ENCODE results near the gene CDK5R1. TPM values are rescaled to one million over a fixed set of nuclear protein-coding genes. Genes with fewer than 3 reads are reported as not detected.

Gene CDK5R1
- polyA plus RNA-seq, 1 of the 3 experiments (the other 2 are of a cell fraction): 1.4 TPM

DNA sequence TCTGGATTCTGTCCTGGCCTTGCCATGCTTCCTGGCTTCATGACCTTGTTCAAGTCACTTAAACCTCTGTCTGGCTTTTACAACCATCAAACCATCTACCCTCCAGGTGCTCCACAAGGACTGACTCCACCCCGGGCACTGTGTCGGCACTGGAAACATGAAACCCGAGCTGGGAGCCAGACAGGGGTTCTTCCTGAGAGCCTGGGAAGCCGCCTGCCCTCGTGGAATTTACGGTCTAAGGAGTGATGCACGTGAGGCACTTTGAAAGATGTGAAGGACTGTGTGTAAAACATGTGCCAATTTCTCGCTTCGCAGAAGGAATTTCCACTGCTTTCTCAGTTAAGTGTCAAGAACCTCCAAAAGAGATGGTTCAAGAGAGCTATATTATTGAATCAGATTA, 11.6 kb downstream of the CDK5R1 start (continued):
- TF ChIP-seq, protein P1, sequence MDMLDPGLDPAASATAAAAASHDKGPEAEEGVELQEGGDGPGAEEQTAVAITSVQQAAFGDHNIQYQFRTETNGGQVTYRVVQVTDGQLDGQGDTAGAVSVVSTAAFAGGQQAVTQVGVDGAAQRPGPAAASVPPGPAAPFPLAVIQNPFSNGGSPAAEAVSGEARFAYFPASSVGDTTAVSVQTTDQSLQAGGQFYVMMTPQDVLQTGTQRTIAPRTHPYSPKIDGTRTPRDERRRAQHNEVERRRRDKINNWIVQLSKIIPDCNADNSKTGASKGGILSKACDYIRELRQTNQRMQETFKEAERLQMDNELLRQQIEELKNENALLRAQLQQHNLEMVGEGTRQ (IDR thresholded peaks at IDR 0.05; ENCODE audit: borderline replicate concordance, low read depth, low read length): no peak
- TF ChIP-seq, protein P2, sequence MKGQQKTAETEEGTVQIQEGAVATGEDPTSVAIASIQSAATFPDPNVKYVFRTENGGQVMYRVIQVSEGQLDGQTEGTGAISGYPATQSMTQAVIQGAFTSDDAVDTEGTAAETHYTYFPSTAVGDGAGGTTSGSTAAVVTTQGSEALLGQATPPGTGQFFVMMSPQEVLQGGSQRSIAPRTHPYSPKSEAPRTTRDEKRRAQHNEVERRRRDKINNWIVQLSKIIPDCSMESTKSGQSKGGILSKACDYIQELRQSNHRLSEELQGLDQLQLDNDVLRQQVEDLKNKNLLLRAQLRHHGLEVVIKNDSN (IDR thresholded peaks at IDR 0.05; ENCODE audit: borderline replicate concordance, low read depth): no peak
- TF ChIP-seq SIN3A (IDR thresholded peaks at IDR 0.05; ENCODE audit: borderline replicate concordance, low read depth, low read length) (no peak), JUND (IDR thresholded peaks at IDR 0.05) (no peak), TAF1 (IDR thresholded peaks at IDR 0.05; ENCODE audit: borderline replicate concordance, low read depth, low read length) (no peak)

DNA sequence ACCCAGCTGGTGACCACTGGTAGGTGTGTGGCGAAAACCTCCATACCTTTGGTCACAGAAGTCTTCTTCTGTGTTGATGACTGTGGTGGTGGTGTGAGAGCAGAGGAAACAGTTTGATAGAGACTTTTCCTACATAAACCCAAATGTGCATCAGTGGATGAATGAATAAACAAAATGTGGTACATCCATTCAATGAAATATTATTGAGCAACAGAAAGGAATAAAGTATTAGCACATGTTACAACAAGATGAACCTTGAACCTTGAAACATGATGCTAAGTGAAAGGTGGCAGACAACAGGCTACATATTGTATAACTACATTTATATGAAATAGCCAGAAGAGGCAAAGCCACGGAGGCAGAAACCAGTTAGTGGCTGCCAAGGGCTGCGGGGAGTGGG, 15.2 kb downstream of the CDK5R1 start:
- no peak overlapping the region for H3K4me2 ChIP-seq
- no peaks in the 10 kb centered on the region for H3K79me2 ChIP-seq (ENCODE audit: insufficient read depth)
- no peaks in the 10 kb centered on the region for H3K9me3 ChIP-seq
- no peaks in the 10 kb centered on the region for H3K36me3 ChIP-seq (replicated peaks in 1 of 2; ENCODE audit: control insufficient read depth in 1 of 2, insufficient read depth in 2 of 2, low read length in 1 of 2)
- H3K27me3 ChIP-seq (ENCODE audit: insufficient read depth): no peaks in the 10 kb centered on the region
- no peak overlapping the region for H3K9ac ChIP-seq
- TF ChIP-seq SIN3A (IDR thresholded peaks at IDR 0.05; ENCODE audit: borderline replicate concordance, low read depth, low read length) (no peak), RAD21 (IDR thresholded peaks at IDR 0.05; ENCODE audit: low read length) (no peak), FOSL2 (IDR thresholded peaks at IDR 0.05; ENCODE audit: borderline replicate concordance, low read depth) (no peak), FOXM1 (IDR thresholded peaks at IDR 0.05; ENCODE audit: low read depth) (no peak), EZH2phosphoT487 (IDR thresholded peaks at IDR 0.05; ENCODE audit: borderline replicate concordance, low read depth) (no peak), CHD2 (IDR thresholded peaks at IDR 0.05; ENCODE audit: low read length, partially characterized antibody) (no peak), ELF1 (IDR thresholded peaks at IDR 0.05) (no peak), RFX5 (IDR thresholded peaks at IDR 0.05; ENCODE audit: low read length) (no peak), SMC3 (IDR thresholded peaks at IDR 0.05; ENCODE audit: low read depth, low read length) (no peak), GABPA (IDR thresholded peaks at IDR 0.05; ENCODE audit: low read depth) (no peak), JUND (IDR thresholded peaks at IDR 0.05) (no peak), TAF1 (IDR thresholded peaks at IDR 0.05; ENCODE audit: borderline replicate concordance, low read depth, low read length) (no peak), GATA2 (CRISPR knock-in tag; IDR thresholded peaks at IDR 0.05) (no peak), RXRA (IDR thresholded peaks at IDR 0.05; ENCODE audit: borderline replicate concordance, low read depth) (no peak), NRF1 (IDR thresholded peaks at IDR 0.05; ENCODE audit: low read depth, low read length) (no peak)
- TF ChIP-seq, protein P3, sequence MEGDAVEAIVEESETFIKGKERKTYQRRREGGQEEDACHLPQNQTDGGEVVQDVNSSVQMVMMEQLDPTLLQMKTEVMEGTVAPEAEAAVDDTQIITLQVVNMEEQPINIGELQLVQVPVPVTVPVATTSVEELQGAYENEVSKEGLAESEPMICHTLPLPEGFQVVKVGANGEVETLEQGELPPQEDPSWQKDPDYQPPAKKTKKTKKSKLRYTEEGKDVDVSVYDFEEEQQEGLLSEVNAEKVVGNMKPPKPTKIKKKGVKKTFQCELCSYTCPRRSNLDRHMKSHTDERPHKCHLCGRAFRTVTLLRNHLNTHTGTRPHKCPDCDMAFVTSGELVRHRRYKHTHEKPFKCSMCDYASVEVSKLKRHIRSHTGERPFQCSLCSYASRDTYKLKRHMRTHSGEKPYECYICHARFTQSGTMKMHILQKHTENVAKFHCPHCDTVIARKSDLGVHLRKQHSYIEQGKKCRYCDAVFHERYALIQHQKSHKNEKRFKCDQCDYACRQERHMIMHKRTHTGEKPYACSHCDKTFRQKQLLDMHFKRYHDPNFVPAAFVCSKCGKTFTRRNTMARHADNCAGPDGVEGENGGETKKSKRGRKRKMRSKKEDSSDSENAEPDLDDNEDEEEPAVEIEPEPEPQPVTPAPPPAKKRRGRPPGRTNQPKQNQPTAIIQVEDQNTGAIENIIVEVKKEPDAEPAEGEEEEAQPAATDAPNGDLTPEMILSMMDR (IDR thresholded peaks at IDR 0.05): no peak
- TF ChIP-seq, protein P2 (IDR thresholded peaks at IDR 0.05; ENCODE audit: borderline replicate concordance, low read depth): no peak
- TF ChIP-seq, protein P4, sequence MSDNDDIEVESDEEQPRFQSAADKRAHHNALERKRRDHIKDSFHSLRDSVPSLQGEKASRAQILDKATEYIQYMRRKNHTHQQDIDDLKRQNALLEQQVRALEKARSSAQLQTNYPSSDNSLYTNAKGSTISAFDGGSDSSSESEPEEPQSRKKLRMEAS (IDR thresholded peaks at IDR 0.05; ENCODE audit: low read depth): no peak
- TF ChIP-seq, protein P5, sequence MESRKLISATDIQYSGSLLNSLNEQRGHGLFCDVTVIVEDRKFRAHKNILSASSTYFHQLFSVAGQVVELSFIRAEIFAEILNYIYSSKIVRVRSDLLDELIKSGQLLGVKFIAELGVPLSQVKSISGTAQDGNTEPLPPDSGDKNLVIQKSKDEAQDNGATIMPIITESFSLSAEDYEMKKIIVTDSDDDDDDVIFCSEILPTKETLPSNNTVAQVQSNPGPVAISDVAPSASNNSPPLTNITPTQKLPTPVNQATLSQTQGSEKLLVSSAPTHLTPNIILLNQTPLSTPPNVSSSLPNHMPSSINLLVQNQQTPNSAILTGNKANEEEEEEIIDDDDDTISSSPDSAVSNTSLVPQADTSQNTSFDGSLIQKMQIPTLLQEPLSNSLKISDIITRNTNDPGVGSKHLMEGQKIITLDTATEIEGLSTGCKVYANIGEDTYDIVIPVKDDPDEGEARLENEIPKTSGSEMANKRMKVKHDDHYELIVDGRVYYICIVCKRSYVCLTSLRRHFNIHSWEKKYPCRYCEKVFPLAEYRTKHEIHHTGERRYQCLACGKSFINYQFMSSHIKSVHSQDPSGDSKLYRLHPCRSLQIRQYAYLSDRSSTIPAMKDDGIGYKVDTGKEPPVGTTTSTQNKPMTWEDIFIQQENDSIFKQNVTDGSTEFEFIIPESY (IDR thresholded peaks at IDR 0.05; ENCODE audit: borderline replicate concordance, low read depth): no peak
- no peaks in the 10 kb centered on the region for H4K20me1 ChIP-seq (ENCODE audit: insufficient read depth)
- peaks cover 6 to 7% of the 10 kb centered on the region in 2 experiments; a peak in 3 of 4 replicates for H3K4me1 ChIP-seq (ENCODE audit: control insufficient read depth in 1 of 2, insufficient read depth in 2 of 2, low read depth in 1 of 2, low read length in 1 of 2)
- H3F3A ChIP-seq (replicated peaks; ENCODE audit: insufficient read depth): no peaks in the 10 kb centered on the region
- no peak for DNase-seq
- WGBS (ENCODE audit: low lambda C conversion rate): 98% methylated on average over 3 of the region's 3 CpGs
- ChIA-PET POLR2A (no interaction called here), CTCF (no interaction called here)
- no peak overlapping the region for H2AFZ ChIP-seq (ENCODE audit: low read depth)
- H3K4me3 ChIP-seq (ENCODE audit: low read depth in 2 of 2, low read length in 1 of 2): no peak overlapping the region
- H3K9me2 ChIP-seq: no peaks in the 10 kb centered on the region
- H3K27ac ChIP-seq (ENCODE audit: low read depth in 2 of 2, low read length in 1 of 2): no peak overlapping the region

Data from SK-N-SH (cell line).